Psoas muscle (tissue), 8 donors: ENCODE data around the gene PPP5C. TPM values are rescaled to one million over a fixed set of nuclear protein-coding genes. Genes with fewer than 3 reads are reported as not detected.

Experiments used
- ATAC-seq, 4 donors: fragments of 200-7000 bp; cut with Tn5 transposase; one replicate each; pipeline ENCODE4 v1.9.1; 2020; ENCODE audit warnings: moderate library complexity in 3 of 4, mild to moderate bottlenecking in 2 of 4
- DNase-seq, 2 donors: peaks; one replicate each; pipeline ENCODE4 v3.0.0-alpha.2; 2020
- H3K27ac ChIP-seq: fragments of 200-600 bp; one replicate; pipeline ENCODE4 v1.8.0; 2022
- H3K27me3 ChIP-seq, 3 donors: fragments of 200-600 bp in 1 of 3; one replicate each; pipeline versions ENCODE4 v1.6.1 to v1.8.0; 2013 to 2022; ENCODE audit warnings: low read length in 2 of 3, mild to moderate bottlenecking in 2 of 3, moderate library complexity in 1 of 3; ENCODE audit not compliant: insufficient read depth in 3 of 3
- H3K36me3 ChIP-seq, 2 donors: fragments of 200-600 bp in 1 of 2; one replicate each; pipeline versions ENCODE4 v1.6.1 to v1.8.0; 2013 to 2022; ENCODE audit warnings: low read depth in 1 of 2, mild to moderate bottlenecking in 1 of 2, moderate library complexity in 1 of 2; ENCODE audit not compliant: insufficient read depth in 1 of 2
- H3K4me1 ChIP-seq: fragments of 200-600 bp; one replicate; pipeline ENCODE4 v1.8.0; 2022
- H3K4me3 ChIP-seq: fragments of 200-600 bp; one replicate; pipeline ENCODE4 v1.8.0; 2022; ENCODE audit warnings: mild to moderate bottlenecking
- H3K9me3 ChIP-seq: fragments of 200-600 bp; one replicate; pipeline ENCODE4 v1.8.0; 2022
- WGBS, 3 donors: extraction: QIAGEN DNeasy Blood & Tissue Kit; methylation state at CpG; one replicate each; pipeline versions ENCODE4 v1.1.6 to v1.1.7; 2013; 5-methylcytosine and 5-hydroxymethylcytosine counted together
- intact Hi-C, 2 donors: fragments of 100-400 bp; cut with DNase I; formaldehyde crosslinking; loops; one replicate each; pipeline versions ENCODE4 v1.11.0 to v1.14.2; 2022
- polyA plus RNA-seq, 3 donors: library from polyadenylated mRNA; stranded (reverse); fragments of 200-250 nt; gene quantifications; one replicate each; pipeline ENCODE4 v1.2.3, GENCODE V29; 2013
- total RNA-seq, 4 donors: library from RNA; stranded (reverse); fragmentation: NEBNext Ultra II Directional in 2 of 4; extraction: Animal tissue kit (Norgen Biotek cat#: 25700) in 2 of 4; gene quantifications; one replicate each; pipeline versions ENCODE4 v1.2.1 to v1.2.4, GENCODE V29; 2021 to 2023
- TF ChIP-seq, protein P1 (sequence below): fragments of 200-600 bp; IDR thresholded peaks from one replicate; pipeline ENCODE4 v1.8.0; 2022; ENCODE audit warnings: antibody characterized with exemption
- donor health status: healthy with polysubstance abuse.
- donor health status: DM: no; HTN: no; CAD: no; lungs with moderate emphysema.
- donor health status: Bipolar disorder and iron deficiency.
- donor health status: healthy.
- donor health status: DM: yes; HTN: yes; CAD: no.
- donor health status: DM: no; HTN: no; CAD: no.
- donor health status: DM: no; HTN: no; CAD: no.
- donor health status: DM: yes; HTN: yes; CAD: no.

Gene PPP5C
- total and polyA plus RNA-seq, 7 donors = 39.7 to 73.6 (median 51.9) TPM

DNA sequence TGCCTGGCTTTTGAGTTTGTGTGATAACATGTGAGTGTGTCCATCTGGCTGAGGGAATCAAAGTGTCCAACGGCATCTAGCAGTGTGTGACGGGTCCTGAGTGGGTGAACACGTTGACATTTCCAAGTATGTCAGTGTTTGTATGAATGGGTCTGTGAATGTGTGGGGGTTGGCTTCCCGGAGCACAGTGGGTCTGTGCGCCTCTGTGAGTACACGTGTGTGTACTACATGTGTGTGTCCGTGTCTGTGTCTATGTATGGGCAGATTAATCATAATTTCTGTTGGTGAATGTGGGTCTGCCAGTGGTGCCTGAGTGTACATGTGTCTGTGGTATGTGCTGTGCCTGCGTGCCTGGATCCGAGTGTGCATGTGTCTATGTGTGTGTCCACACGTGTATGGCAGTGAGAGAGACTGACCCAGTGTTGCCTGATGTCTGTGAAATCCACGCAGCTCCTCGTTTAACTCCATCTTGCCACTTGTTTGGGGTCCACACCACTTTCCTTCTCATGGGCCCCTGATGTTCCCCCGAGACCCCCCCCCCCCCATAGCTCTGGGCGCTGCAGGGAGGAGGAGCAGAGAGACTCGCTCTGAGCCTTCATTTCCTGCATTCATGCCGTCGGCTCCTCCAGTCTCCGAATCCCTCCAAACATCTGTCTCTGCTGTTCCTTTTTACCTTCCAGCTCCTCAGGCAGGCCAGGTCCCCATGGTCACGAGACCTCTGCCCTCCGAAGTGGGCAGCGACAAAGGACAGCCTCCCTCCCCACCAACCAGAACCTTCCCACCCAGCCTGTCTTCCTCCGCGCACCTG lies 61.2 kb downstream of the PPP5C start:
- peak in 1 of 2 donors; percentile 8 for DNase-seq

DNA sequence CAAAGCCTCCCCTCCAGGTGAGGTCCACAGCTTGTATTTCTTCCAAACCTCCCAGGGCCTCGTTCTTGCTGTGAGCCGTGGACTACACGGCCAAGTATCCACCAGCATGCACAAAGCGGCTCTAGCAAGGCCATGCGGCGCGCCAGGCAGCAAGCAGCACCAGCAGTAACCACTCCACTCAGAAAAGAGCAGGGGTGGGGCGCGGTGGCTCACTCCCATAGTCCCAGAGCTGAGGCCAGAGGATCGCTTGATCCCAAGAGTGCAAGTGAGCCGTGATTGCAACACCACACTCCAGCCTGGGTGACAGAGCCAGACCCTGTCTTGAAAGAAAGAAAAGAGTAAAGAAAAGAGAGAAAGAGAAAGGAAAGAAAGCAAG lies 61.8 kb downstream of the PPP5C start:
- WGBS, 3 donors = 5 to 15% (median 12%) methylated on average over 11 of the region's 11 CpGs
- Histone ChIP-seq H3K36me3 (no peaks in the 10 kb centered on the region), H3K4me3 (peak overlapping the region; percentile 18), H3K9me3 (no peaks in the 10 kb centered on the region), H3K27me3 (peaks cover 0 to 87% (median 45%) of the 10 kb centered on the region in 3 donors), H3K4me1 (peaks cover 8% of the 10 kb centered on the region), H3K27ac (no peak overlapping the region)
- intact Hi-C loops = no loop called here
- ATAC-seq (peak in 3 of 4 donors; percentile 35 to 52 (median 46)), DNase-seq (peak; percentile 71 to 79)
- TF ChIP-seq, protein P1, sequence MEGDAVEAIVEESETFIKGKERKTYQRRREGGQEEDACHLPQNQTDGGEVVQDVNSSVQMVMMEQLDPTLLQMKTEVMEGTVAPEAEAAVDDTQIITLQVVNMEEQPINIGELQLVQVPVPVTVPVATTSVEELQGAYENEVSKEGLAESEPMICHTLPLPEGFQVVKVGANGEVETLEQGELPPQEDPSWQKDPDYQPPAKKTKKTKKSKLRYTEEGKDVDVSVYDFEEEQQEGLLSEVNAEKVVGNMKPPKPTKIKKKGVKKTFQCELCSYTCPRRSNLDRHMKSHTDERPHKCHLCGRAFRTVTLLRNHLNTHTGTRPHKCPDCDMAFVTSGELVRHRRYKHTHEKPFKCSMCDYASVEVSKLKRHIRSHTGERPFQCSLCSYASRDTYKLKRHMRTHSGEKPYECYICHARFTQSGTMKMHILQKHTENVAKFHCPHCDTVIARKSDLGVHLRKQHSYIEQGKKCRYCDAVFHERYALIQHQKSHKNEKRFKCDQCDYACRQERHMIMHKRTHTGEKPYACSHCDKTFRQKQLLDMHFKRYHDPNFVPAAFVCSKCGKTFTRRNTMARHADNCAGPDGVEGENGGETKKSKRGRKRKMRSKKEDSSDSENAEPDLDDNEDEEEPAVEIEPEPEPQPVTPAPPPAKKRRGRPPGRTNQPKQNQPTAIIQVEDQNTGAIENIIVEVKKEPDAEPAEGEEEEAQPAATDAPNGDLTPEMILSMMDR = no peak

More for the DNA sequence above, 61.2 kb downstream of the PPP5C start:
- Histone ChIP-seq H3K9me3 (no peaks in the 10 kb centered on the region), H3K27ac (no peak overlapping the region), H3K4me1 (peaks cover 8% of the 10 kb centered on the region), H3K4me3 (peak overlapping the region; percentile 18), H3K36me3 (no peaks in the 10 kb centered on the region), H3K27me3 (peaks cover 0 to 85% (median 44%) of the 10 kb centered on the region in 3 donors)
- TF ChIP-seq, protein P1 = no peak
- intact Hi-C loops = no loop called here
- ATAC-seq = no peak
- WGBS, 3 donors = 26 to 35% (median 34%) methylated on average over 22 to 23 of the region's 23 CpGs

DNA sequence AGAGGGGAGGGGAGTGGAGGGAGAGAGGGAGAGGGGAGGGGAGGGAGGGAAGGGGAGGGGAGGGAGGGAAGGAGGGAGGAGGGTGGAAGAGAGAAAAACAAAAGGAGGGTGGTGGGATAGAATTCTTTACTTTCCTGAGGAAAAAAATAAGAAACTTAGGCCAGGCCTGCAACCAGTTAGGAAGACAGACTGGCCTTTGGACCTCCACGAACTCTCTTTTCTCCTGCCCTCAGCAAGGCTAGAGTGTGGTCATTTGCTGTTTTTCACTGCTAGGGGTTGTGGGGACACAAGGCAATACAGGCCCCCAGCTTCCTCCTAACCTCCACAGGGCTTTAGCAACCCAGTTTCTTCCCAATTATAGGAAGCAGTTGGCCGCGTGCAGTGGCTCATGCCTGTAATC lies 62.3 kb downstream of the PPP5C start:
- DNase-seq (no peak), ATAC-seq (no peak)
- H3K4me3 ChIP-seq = no peak overlapping the region
- TF ChIP-seq, protein P1 = no peak
- peaks cover 0 to 87% (median 44%) of the 10 kb centered on the region in 3 donors for H3K27me3 ChIP-seq
- H3K9me3 ChIP-seq = no peaks in the 10 kb centered on the region
- no peak overlapping the region for H3K27ac ChIP-seq
- H3K36me3 ChIP-seq = no peaks in the 10 kb centered on the region
- H3K4me1 ChIP-seq = peaks cover 8% of the 10 kb centered on the region
- intact Hi-C loops = no loop called here
- 71 to 86% (median 79%) methylated on average over 3 of the region's 3 CpGs for whole genome bisulfite sequencing, 3 donors

DNA sequence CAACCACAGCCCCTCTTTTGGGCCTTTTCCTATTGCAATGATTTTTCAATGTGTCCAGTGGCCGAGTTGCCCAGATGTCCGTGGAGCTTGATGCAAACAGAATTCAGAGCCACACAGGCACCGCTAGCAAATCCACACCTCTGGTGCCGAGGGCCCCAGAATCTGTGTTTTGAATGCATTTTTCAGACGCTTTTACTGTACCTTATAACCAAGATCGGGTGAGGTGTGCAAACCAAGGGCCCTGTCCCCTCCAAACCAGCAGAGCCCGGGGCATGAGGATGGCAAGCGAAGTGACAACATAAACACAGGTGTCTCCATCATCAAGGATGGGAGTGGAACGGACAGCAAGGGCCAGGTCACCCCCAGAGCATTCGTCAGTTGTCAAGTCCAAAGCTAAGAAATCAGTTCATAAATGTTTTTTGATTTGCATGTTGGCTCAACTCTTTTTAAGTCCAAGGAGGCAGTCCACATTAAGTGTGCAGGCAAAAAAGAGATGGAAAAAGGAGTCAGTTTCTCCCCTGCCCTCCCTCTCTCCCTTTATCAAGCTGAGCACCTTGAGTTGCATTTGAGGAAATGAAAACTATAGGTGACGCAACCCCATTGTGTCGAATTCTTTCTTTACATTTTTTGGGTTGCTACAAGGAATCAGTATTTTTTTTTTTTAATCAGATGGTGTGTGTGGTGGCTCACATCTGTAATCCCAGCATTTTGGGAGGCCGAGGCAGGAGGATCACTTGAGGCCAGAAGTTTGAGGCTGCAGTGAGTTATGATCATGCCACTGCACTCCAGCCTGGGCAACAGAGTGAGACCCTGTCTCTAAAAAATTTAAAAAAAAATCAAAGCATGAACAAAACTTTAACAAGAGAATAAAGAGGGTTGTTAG lies 63.6 kb downstream of the PPP5C start:
- H3K4me1 ChIP-seq = no peaks in the 10 kb centered on the region
- H3K27ac ChIP-seq = no peak overlapping the region
- WGBS, 3 donors = 81 to 86% (median 86%) methylated on average over 13 of the region's 13 CpGs
- no peaks in the 10 kb centered on the region for H3K36me3 ChIP-seq
- intact Hi-C loops = no loop called here
- ATAC-seq = no peak
- peak overlapping the region; percentile 57 for H3K4me3 ChIP-seq
- TF ChIP-seq, protein P1 = no peak
- no peaks in the 10 kb centered on the region for H3K9me3 ChIP-seq
- H3K27me3 ChIP-seq = peaks cover 0 to 87% (median 38%) of the 10 kb centered on the region in 3 donors
- DNase-seq = no peak
